ENCODE measurements around the gene IGF2BP3. TPM values are rescaled to one million over a fixed set of nuclear protein-coding genes. Genes with fewer than 3 reads are reported as not detected.

Gene IGF2BP3
- total and polyA plus RNA-seq, 2 donors (not counting 3 experiments of a cell fraction or from before 2014, with no cell fraction given): 41.2 to 111 TPM

GRCh38 chr7:23422909-23423308 lies 47.4 kb downstream of the IGF2BP3 start:
- H3K9me1 ChIP-seq (replicated peaks; ENCODE audit: control insufficient read depth, extremely low read depth, insufficient read depth, low read length): no peaks in the 10 kb centered on the region
- intact Hi-C loops (cut with micrococcal nuclease): no loop called here
- peaks cover 19% of the 10 kb centered on the region for H3K4me1 ChIP-seq (ENCODE audit: control insufficient read depth, extremely low read depth, insufficient read depth, low read length)
- H3K79me2 ChIP-seq (ENCODE audit: control insufficient read depth, insufficient read depth, low read length): peaks cover 86% of the 10 kb centered on the region
- ChIA-PET CTCF (interaction anchor here (1.2 kb wide), 1 partner anchor 9 kb away, joined by 3 read pairs; no protein-coding TSS in a partner anchor), POLR2A (no interaction called here)
- H3K9me3 ChIP-seq (replicated peaks; ENCODE audit: control insufficient read depth, insufficient read depth, low read length): no peaks in the 10 kb centered on the region
- no peak overlapping the region for H2AFZ ChIP-seq (ENCODE audit: low read depth, low read length)
- no peak for TF ChIP-seq FOS (IDR thresholded peaks at IDR 0.05; ENCODE audit: borderline replicate concordance, insufficient read depth, low read length)
- TF ChIP-seq EZH2 (IDR thresholded peaks at IDR 0.05; ENCODE audit: borderline replicate concordance, low read depth, low read length, severe bottlenecking): no peak
- TF ChIP-seq JUN (IDR thresholded peaks at IDR 0.05; ENCODE audit: borderline replicate concordance, insufficient read depth, insufficient read length, low read depth): no peak
- no peak for TF ChIP-seq MYC (IDR thresholded peaks at IDR 0.05; ENCODE audit: low read depth, low read length)
- no peak for TF ChIP-seq POLR2AphosphoS5 (IDR thresholded peaks at IDR 0.05; ENCODE audit: insufficient read depth, low read depth, low read length)
- no peak for TF ChIP-seq CTCF (IDR thresholded peaks at IDR 0.05; ENCODE audit: extremely low read depth in 1 of 2, insufficient read depth in 1 of 2, low read depth in 1 of 2, low read length in 2 of 2)
- TF ChIP-seq POLR2A (IDR thresholded peaks at IDR 0.05; ENCODE audit: low read depth, low read length): no peak
- TF ChIP-seq GATA2 (IDR thresholded peaks at IDR 0.05; ENCODE audit: insufficient read depth, insufficient read length, low read depth, low read length): no peak
- TF ChIP-seq MAX (IDR thresholded peaks at IDR 0.05; ENCODE audit: insufficient read depth, insufficient read length): no peak
- no TSS peak for BruUV-seq (replicated peaks)
- H3K4me2 ChIP-seq (ENCODE audit: insufficient read depth, low read length): no peak overlapping the region
- dilution Hi-C loops (cut with MboI; ENCODE audit: extremely low pct_ligation_motif_present, low sequenced_read_pairs): no loop called here
- DNase-seq (ENCODE audit: low read depth, low spot score) (no peak), FAIRE-seq (no peak)
- no peak overlapping the region for H3K9ac ChIP-seq (replicated peaks; ENCODE audit: extremely low read depth, insufficient read depth, low read length)
- H3K36me3 ChIP-seq (ENCODE audit: control insufficient read depth in 2 of 2, extremely low read depth in 1 of 2, insufficient read depth in 2 of 2, low read length in 2 of 2): peaks cover 0 to 3% of the 10 kb centered on the region in 2 experiments
- H3K27ac ChIP-seq (ENCODE audit: insufficient read depth, low read depth, low read length): no peak overlapping the region
- no peaks in the 10 kb centered on the region for H3K27me3 ChIP-seq (ENCODE audit: control insufficient read depth in 2 of 2, insufficient read depth in 2 of 2, low read length in 2 of 2)
- no peak overlapping the region for H3K4me3 ChIP-seq (replicated peaks in 1 of 3; ENCODE audit: insufficient read depth in 1 of 3, low read depth in 1 of 3, low read length in 3 of 3)
- H4K20me1 ChIP-seq (replicated peaks; ENCODE audit: control insufficient read depth, extremely low read depth, insufficient read depth, low read length): peaks cover 2% of the 10 kb centered on the region

Measured in endothelial cell of umbilical vein (primary cell).